ENCODE data around the gene CACNA1G.

DNA sequence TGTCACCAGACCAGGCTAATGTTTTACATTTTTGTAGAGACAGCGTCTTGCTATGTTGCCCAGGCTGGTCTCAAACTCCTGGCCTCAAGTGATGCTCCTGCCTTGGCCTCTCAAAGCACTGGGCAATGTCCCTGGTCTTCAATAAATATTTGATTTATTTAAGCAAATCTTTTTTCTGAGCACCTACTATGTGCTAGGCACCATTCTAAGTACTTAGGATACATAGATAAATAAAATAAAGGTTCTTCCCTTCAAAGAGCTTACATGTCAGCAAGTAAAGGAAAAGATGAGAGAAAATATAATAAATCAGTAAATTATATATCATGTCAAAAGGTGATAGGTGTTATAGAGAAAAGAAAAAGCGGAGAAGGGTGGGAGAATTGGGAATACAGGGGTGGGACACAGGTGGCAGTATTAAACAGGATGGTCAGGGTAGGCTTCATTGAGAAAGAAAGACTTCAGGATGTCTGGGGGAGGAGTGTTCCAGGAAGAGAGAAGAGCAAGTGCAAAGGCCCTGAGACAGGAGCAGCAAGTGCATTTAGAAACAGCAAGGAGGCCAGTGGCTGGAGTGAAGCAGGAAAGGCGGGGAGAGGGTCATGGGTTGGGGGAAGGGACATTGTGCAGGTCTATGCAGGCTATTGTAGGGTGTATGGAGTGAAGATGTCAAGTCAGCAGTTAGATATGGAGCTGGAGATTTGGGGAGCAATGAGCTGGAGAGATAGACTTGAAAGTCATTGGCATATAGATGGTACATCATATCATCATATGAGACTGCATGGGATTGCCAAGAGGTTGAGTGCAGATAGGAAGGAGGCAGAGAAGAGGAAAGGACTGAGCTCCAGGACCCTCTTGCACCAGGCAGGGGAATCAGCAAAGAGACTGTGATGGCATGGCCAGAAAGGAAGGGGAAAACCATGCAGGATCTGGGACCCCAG is 85.5 kb downstream of the CACNA1G start:
- TF ChIP-seq, protein P1, sequence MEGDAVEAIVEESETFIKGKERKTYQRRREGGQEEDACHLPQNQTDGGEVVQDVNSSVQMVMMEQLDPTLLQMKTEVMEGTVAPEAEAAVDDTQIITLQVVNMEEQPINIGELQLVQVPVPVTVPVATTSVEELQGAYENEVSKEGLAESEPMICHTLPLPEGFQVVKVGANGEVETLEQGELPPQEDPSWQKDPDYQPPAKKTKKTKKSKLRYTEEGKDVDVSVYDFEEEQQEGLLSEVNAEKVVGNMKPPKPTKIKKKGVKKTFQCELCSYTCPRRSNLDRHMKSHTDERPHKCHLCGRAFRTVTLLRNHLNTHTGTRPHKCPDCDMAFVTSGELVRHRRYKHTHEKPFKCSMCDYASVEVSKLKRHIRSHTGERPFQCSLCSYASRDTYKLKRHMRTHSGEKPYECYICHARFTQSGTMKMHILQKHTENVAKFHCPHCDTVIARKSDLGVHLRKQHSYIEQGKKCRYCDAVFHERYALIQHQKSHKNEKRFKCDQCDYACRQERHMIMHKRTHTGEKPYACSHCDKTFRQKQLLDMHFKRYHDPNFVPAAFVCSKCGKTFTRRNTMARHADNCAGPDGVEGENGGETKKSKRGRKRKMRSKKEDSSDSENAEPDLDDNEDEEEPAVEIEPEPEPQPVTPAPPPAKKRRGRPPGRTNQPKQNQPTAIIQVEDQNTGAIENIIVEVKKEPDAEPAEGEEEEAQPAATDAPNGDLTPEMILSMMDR (conservative IDR thresholded peaks at IDR 0.05; ENCODE audit: low read length): no peak
- TF ChIP-seq EZH2phosphoT487 (IDR thresholded peaks at IDR 0.05; ENCODE audit: borderline replicate concordance, low read depth, low read length): no peak
